ENCODE measurements around the gene ATR.
"Not testable (repeated sequence)": the region's sequence is repeated elsewhere in the genome, so short reads cannot be mapped to it uniquely, and the experiment has no call there.

The ATR gene

GRCh38 chr3:142429582-142429981 is 149.0 kb downstream of the ATR start:
- Histone ChIP-seq H3K4me3 (replicated peaks; ENCODE audit: low read depth, low read length) (no peak overlapping the region), H3K36me3 (ENCODE audit: control insufficient read depth, insufficient read depth, low read length) (peaks cover 2% of the 10 kb centered on the region; the same call in 1 of the 2 replicates), H3K27me3 (replicated peaks; ENCODE audit: control insufficient read depth, insufficient read depth, low read length) (no peaks in the 10 kb centered on the region)
- no peak for DNase-seq (ENCODE audit: extremely low read depth, insufficient read length)
- no peak for TF ChIP-seq CTCF (IDR thresholded peaks at IDR 0.05; ENCODE audit: insufficient read depth, low read length, poor library complexity, severe bottlenecking)

- no peak for DNase-seq (ENCODE audit: extremely low read depth, insufficient read length)
- H3K36me3 ChIP-seq (ENCODE audit: control insufficient read depth, insufficient read depth, low read length), result no peaks in the 10 kb centered on the region
- no peaks in the 10 kb centered on the region for H3K27me3 ChIP-seq (replicated peaks; ENCODE audit: control insufficient read depth, insufficient read depth, low read length)
- TF ChIP-seq CTCF (IDR thresholded peaks at IDR 0.05; ENCODE audit: insufficient read depth, low read length, poor library complexity, severe bottlenecking), result no peak
- H3K4me3 ChIP-seq (replicated peaks; ENCODE audit: low read depth, low read length), result no peak overlapping the region
These were observed 153.8 kb downstream of the ATR start for GRCh38 chr3:142424754-142425153.

- H3K4me3 ChIP-seq (replicated peaks; ENCODE audit: low read depth, low read length), result no peak overlapping the region
- no peaks in the 10 kb centered on the region for H3K27me3 ChIP-seq (replicated peaks; ENCODE audit: control insufficient read depth, insufficient read depth, low read length)
- H3K36me3 ChIP-seq (ENCODE audit: control insufficient read depth, insufficient read depth, low read length), result peaks cover 4% of the 10 kb centered on the region
- no peak for DNase-seq (ENCODE audit: extremely low read depth, insufficient read length)
- TF ChIP-seq CTCF (IDR thresholded peaks at IDR 0.05; ENCODE audit: insufficient read depth, low read length, poor library complexity, severe bottlenecking), result no peak
These were observed 159.5 kb downstream of the ATR start for GRCh38 chr3:142418926-142419592.

- no peak overlapping the region for H3K4me3 ChIP-seq (replicated peaks; ENCODE audit: low read depth, low read length)
- peaks cover 4% of the 10 kb centered on the region for H3K36me3 ChIP-seq (ENCODE audit: control insufficient read depth, insufficient read depth, low read length)
- H3K27me3 ChIP-seq (replicated peaks; ENCODE audit: control insufficient read depth, insufficient read depth, low read length), result no peaks in the 10 kb centered on the region
- TF ChIP-seq CTCF (IDR thresholded peaks at IDR 0.05; ENCODE audit: insufficient read depth, low read length, poor library complexity, severe bottlenecking), result no peak
- DNase-seq (ENCODE audit: extremely low read depth, insufficient read length), result no peak
These were observed 161.2 kb downstream of the ATR start for GRCh38 chr3:142417302-142417701.

- H3K4me3 ChIP-seq (replicated peaks; ENCODE audit: low read depth, low read length); H3K36me3 ChIP-seq (ENCODE audit: control insufficient read depth, insufficient read depth, low read length); DNase-seq (ENCODE audit: extremely low read depth, insufficient read length); H3K27me3 ChIP-seq (replicated peaks; ENCODE audit: control insufficient read depth, insufficient read depth, low read length): not testable (repeated sequence)
These were observed 178.0 kb downstream of the ATR start for GRCh38 chr3:142400537-142400936.
